ENCODE measurements around the gene ESAM. TPM values are rescaled to one million over a fixed set of nuclear protein-coding genes. Genes with fewer than 3 reads are reported as not detected.
A peak's percentile ranks its signal among the peaks of the same experiment; 100 is the strongest.

Gene ESAM
- total RNA-seq, 1 experiment from 2014 or later, result 0.92 TPM

- peaks cover 17% of the 10 kb centered on the region for H3K4me1 ChIP-seq (ENCODE audit: insufficient read depth, low read length)
Observed at GRCh38 chr11:124722176-124722575, 39.9 kb downstream of the ESAM start.

More at GRCh38 chr11:124722176-124722575, 39.9 kb downstream of the ESAM start:
- Histone ChIP-seq H3K4ac (ENCODE audit: low read depth, low read length) (no peak overlapping the region), H2BK5ac (ENCODE audit: insufficient read length, low read length) (no peak overlapping the region), H3K18ac (ENCODE audit: insufficient read length, low read depth, low read length) (no peak overlapping the region), H3K23me2 (ENCODE audit: insufficient read length, low read depth, low read length, poor library complexity, severe bottlenecking) (peaks cover 9% of the 10 kb centered on the region), H4K8ac (replicated peaks; ENCODE audit: insufficient read length, low read depth, low read length) (no peak overlapping the region), H3K27ac (ENCODE audit: insufficient read length, low read depth, low read length) (no peak overlapping the region), H3K27me3 (ENCODE audit: insufficient read depth, low read length) (peaks cover 46% of the 10 kb centered on the region), H4K20me1 (ENCODE audit: control insufficient read depth, insufficient read depth, insufficient read length) (no peaks in the 10 kb centered on the region), H3K79me1 (ENCODE audit: insufficient read depth, low read depth, low read length, poor library complexity, severe bottlenecking) (no peaks in the 10 kb centered on the region), H2AFZ (ENCODE audit: low read length) (no peak overlapping the region), H2BK12ac (ENCODE audit: insufficient read length, low read depth, low read length) (no peak overlapping the region), H3K56ac (ENCODE audit: insufficient read length, low read depth, low read length) (no peak overlapping the region), H3K23ac (ENCODE audit: insufficient read length, low read depth, low read length) (no peak overlapping the region), H2BK120ac (ENCODE audit: low read depth, low read length, poor library complexity, severe bottlenecking) (no peak overlapping the region), H3K9me3 (ENCODE audit: control insufficient read depth, low read depth, low read length) (no peaks in the 10 kb centered on the region), H2BK20ac (ENCODE audit: low read depth, low read length, poor library complexity, severe bottlenecking) (no peak overlapping the region), H3K4me2 (ENCODE audit: insufficient read depth, insufficient read length, low read length) (no peak overlapping the region), H3K14ac (ENCODE audit: insufficient read depth, low read length) (0 out of 2 replicates have a peak overlapping the region, but pooled peaks have one; percentile 35), H3T11ph (ENCODE audit: low read length) (no peak overlapping the region), H3K79me2 (ENCODE audit: insufficient read depth, low read length) (no peaks in the 10 kb centered on the region), H4K5ac (ENCODE audit: insufficient read length, low read depth, low read length) (no peak overlapping the region), H3K9ac (ENCODE audit: extremely low read depth, insufficient read length, low read length) (no peak overlapping the region), H4K91ac (ENCODE audit: insufficient read length, low read depth, low read length) (no peak overlapping the region), H2BK15ac (ENCODE audit: low read depth, low read length) (no peak overlapping the region), H2AK5ac (ENCODE audit: insufficient read length, low read length) (no peak overlapping the region)
- H3K27ac Mint-ChIP-seq, result no peak overlapping the region
- H3K36me3 Mint-ChIP-seq (ENCODE audit: insufficient read depth in 1 of 3, low read depth in 3 of 3), result no peaks in the 10 kb centered on the region; a peak in 1 of 7 replicates
- WGBS (ENCODE audit: extremely low coverage, insufficient read length, low lambda C conversion rate), result no CpG with 5 or more reads among the region's 6 CpGs
- no peaks in the 10 kb centered on the region; a peak in 1 of 5 replicates for H3K9me3 Mint-ChIP-seq
- no peak for TF ChIP-seq CTCF (conservative IDR thresholded peaks at IDR 0.05)
- H3K27me3 Mint-ChIP-seq (ENCODE audit: low read depth), result peaks cover 83% of the 10 kb centered on the region
- no peak overlapping the region for H3K4me3 Mint-ChIP-seq
- H3K4me1 Mint-ChIP-seq, result peaks cover 53 to 60% of the 10 kb centered on the region in 2 experiments
- no peak for DNase-seq

Data from H9 (cell line).